Activated CD4-positive, alpha-beta memory T cell treated with anti-CD3 and anti-CD28 coated beads for 36 hours (primary cell): ENCODE measurements around the gene POLE3. TPM values are rescaled to one million over a fixed set of nuclear protein-coding genes. Genes with fewer than 3 reads are reported as not detected.
"Not testable (repeated sequence)": the region's sequence is repeated elsewhere in the genome, so short reads cannot be mapped to it uniquely, and the experiment has no call there.

Experiments used
- CTCF ChIA-PET: fragments of 350-600 bp; sonication (Branson Sonifier 250); formaldehyde crosslinking; loops from one replicate; lab custom pipeline; 2021; ENCODE audit warnings: antibody characterized with exemption, inconsistent platforms; lab: Charles Lee
- POLR2A ChIA-PET: fragments of 350-600 bp; sonication (Branson Sonifier 250); formaldehyde crosslinking; loops from one replicate; lab custom pipeline; 2021; ENCODE audit warnings: antibody characterized with exemption; lab: Charles Lee
- DNase-seq: peaks from one replicate; pipeline ENCODE4 v3.0.0-alpha.2; 2020
- H3K27ac Mint-ChIP-seq: one replicate; pipeline ENCODE4 v1.8.0; 2021; ENCODE audit warnings: mixed read lengths
- H3K27me3 Mint-ChIP-seq: one replicate; pipeline ENCODE4 v1.8.0; 2021; ENCODE audit warnings: mixed read lengths
- H3K36me3 Mint-ChIP-seq: one replicate; pipeline ENCODE4 v1.8.0; 2021; ENCODE audit warnings: mixed read lengths
- H3K4me1 Mint-ChIP-seq: one replicate; pipeline ENCODE4 v1.8.0; 2021; ENCODE audit warnings: low read depth, mixed read lengths
- H3K4me3 Mint-ChIP-seq: one replicate; pipeline ENCODE4 v1.8.0; 2021; ENCODE audit warnings: mild to moderate bottlenecking, mixed read lengths
- H3K9me3 Mint-ChIP-seq: one replicate; pipeline ENCODE4 v1.8.0; 2021; ENCODE audit warnings: mixed read lengths
- intact Hi-C: fragments of 100-400 bp; cut with micrococcal nuclease; formaldehyde crosslinking; loops from one replicate; pipeline ENCODE4 v1.15.1; 2023
- total RNA-seq, 2 experiments: library from RNA; stranded (reverse); gene quantifications; one replicate each; pipeline ENCODE4 v1.2.3, GENCODE V29; 2021

Gene POLE3
- total RNA-seq, 2 experiments from 2014 or later = 44.3 to 45.0 TPM

- DNase-seq = peak; percentile 20
- CTCF ChIA-PET = interaction anchor here (1.4 kb wide), 1 partner anchor 24 kb away, joined by 4 read pairs; no protein-coding TSS in a partner anchor
- Mint-ChIP-seq H3K9me3 (no peaks in the 10 kb centered on the region), H3K4me1 (peaks cover 11% of the 10 kb centered on the region), H3K36me3 (peaks cover 5% of the 10 kb centered on the region), H3K4me3 (peak overlapping the region; percentile 80), H3K27me3 (no peaks in the 10 kb centered on the region), H3K27ac (peak overlapping the region; percentile 81)
- POLR2A ChIA-PET = interaction anchor here (0.6 to 1.9 kb wide), 3 partner anchors 14 to 31 kb away, joined by 5 to 11 read pairs (median 10); partner anchors contain the start of gene BSPRY
- intact Hi-C loops = loop anchor here (1.0 to 2.0 kb wide), 5 partner anchors 15 to 67 kb away; partner anchors contain the start of genes C9orf43, POLE3 and WDR31
These were observed 35.1 kb downstream of the POLE3 start for GRCh38 chr9:113375057-113376023.

GRCh38 chr9:113373676-113374392 lies 36.6 kb downstream of the POLE3 start:
- no peaks in the 10 kb centered on the region for H3K9me3 Mint-ChIP-seq
- no peak overlapping the region for H3K27ac Mint-ChIP-seq
- ChIA-PET POLR2A (no interaction called here), CTCF (no interaction called here)
- no peak for DNase-seq
- H3K27me3 Mint-ChIP-seq = no peaks in the 10 kb centered on the region
- H3K4me1 Mint-ChIP-seq = peaks cover 11% of the 10 kb centered on the region
- H3K36me3 Mint-ChIP-seq = peaks cover 5% of the 10 kb centered on the region
- no peak overlapping the region for H3K4me3 Mint-ChIP-seq
- intact Hi-C loops = no loop called here

GRCh38 chr9:113373256-113373655 lies 37.2 kb downstream of the POLE3 start:
- ChIA-PET POLR2A (no interaction called here), CTCF (no interaction called here)
- no peak overlapping the region for H3K27ac Mint-ChIP-seq
- H3K4me1 Mint-ChIP-seq = peaks cover 11% of the 10 kb centered on the region
- H3K27me3 Mint-ChIP-seq = no peaks in the 10 kb centered on the region
- peaks cover 5% of the 10 kb centered on the region for H3K36me3 Mint-ChIP-seq
- no peaks in the 10 kb centered on the region for H3K9me3 Mint-ChIP-seq
- intact Hi-C loops = no loop called here
- H3K4me3 Mint-ChIP-seq = no peak overlapping the region
- no peak for DNase-seq

- no peak overlapping the region for H3K4me3 Mint-ChIP-seq
- H3K4me1 Mint-ChIP-seq = peaks cover 11% of the 10 kb centered on the region
- H3K27me3 Mint-ChIP-seq = no peaks in the 10 kb centered on the region
- H3K27ac Mint-ChIP-seq = no peak overlapping the region
- CTCF ChIA-PET = no interaction called here
- no peaks in the 10 kb centered on the region for H3K9me3 Mint-ChIP-seq
- intact Hi-C loops = no loop called here
- POLR2A ChIA-PET = interaction anchor here (0.6 kb wide), 1 partner anchor 241 kb away, joined by 3 read pairs; no protein-coding TSS in a partner anchor
- peaks cover 5% of the 10 kb centered on the region for H3K36me3 Mint-ChIP-seq
- no peak for DNase-seq
These were observed 38.4 kb downstream of the POLE3 start for GRCh38 chr9:113372059-113372458.

- intact Hi-C loops = no loop called here
- H3K4me1 Mint-ChIP-seq = peaks cover 11% of the 10 kb centered on the region
- H3K4me3 Mint-ChIP-seq = no peak overlapping the region
- H3K36me3 Mint-ChIP-seq = peaks cover 5% of the 10 kb centered on the region
- H3K27ac Mint-ChIP-seq = no peak overlapping the region
- H3K27me3 Mint-ChIP-seq = no peaks in the 10 kb centered on the region
- POLR2A ChIA-PET = no interaction called here
- DNase-seq = no peak
- CTCF ChIA-PET = no interaction called here
- H3K9me3 Mint-ChIP-seq = no peaks in the 10 kb centered on the region
These were observed 39.6 kb downstream of the POLE3 start for GRCh38 chr9:113370806-113371325.

GRCh38 chr9:113369855-113370140 lies 40.7 kb downstream of the POLE3 start:
- no peaks in the 10 kb centered on the region for H3K9me3 Mint-ChIP-seq
- intact Hi-C loops = no loop called here
- H3K27me3 Mint-ChIP-seq = no peaks in the 10 kb centered on the region
- CTCF ChIA-PET = no interaction called here
- H3K36me3 Mint-ChIP-seq = peaks cover 5% of the 10 kb centered on the region
- DNase-seq = no peak
- no peak overlapping the region for H3K27ac Mint-ChIP-seq
- POLR2A ChIA-PET = no interaction called here
- H3K4me3 Mint-ChIP-seq = no peak overlapping the region
- peaks cover 1% of the 10 kb centered on the region for H3K4me1 Mint-ChIP-seq

GRCh38 chr9:113368982-113369854 lies 41.3 kb downstream of the POLE3 start:
- Mint-ChIP-seq H3K9me3 (no peaks in the 10 kb centered on the region), H3K36me3 (peaks cover 5% of the 10 kb centered on the region), H3K27me3 (no peaks in the 10 kb centered on the region), H3K4me3 (no peak overlapping the region), H3K4me1 (no peaks in the 10 kb centered on the region), H3K27ac (no peak overlapping the region)
- ChIA-PET POLR2A (no interaction called here), CTCF (no interaction called here)
- no peak for DNase-seq
- intact Hi-C loops = no loop called here

- CTCF ChIA-PET = interaction anchor here (0.8 kb wide), 1 partner anchor 52 kb away, joined by 3 read pairs; no protein-coding TSS in a partner anchor
- POLR2A ChIA-PET = no interaction called here
These were observed 42.0 kb downstream of the POLE3 start for GRCh38 chr9:113368348-113368981.

GRCh38 chr9:113365652-113366051 lies 44.8 kb downstream of the POLE3 start:
- CTCF ChIA-PET, H3K27me3 Mint-ChIP-seq, H3K9me3 Mint-ChIP-seq, POLR2A ChIA-PET, H3K27ac Mint-ChIP-seq, intact Hi-C loops, H3K4me3 Mint-ChIP-seq, H3K36me3 Mint-ChIP-seq, DNase-seq: not testable (repeated sequence)
- peaks cover 11% of the 10 kb centered on the region for H3K4me1 Mint-ChIP-seq

More at GRCh38 chr9:113368348-113368981, 42.0 kb downstream of the POLE3 start:
- H3K4me3 Mint-ChIP-seq = no peak overlapping the region
- no peaks in the 10 kb centered on the region for H3K27me3 Mint-ChIP-seq
- no peak for DNase-seq
- H3K27ac Mint-ChIP-seq = no peak overlapping the region
- H3K4me1 Mint-ChIP-seq = no peaks in the 10 kb centered on the region
- no peaks in the 10 kb centered on the region for H3K9me3 Mint-ChIP-seq
- peaks cover 4% of the 10 kb centered on the region for H3K36me3 Mint-ChIP-seq
- intact Hi-C loops = no loop called here

GRCh38 chr9:113364951-113365350 lies 45.5 kb downstream of the POLE3 start:
- Mint-ChIP-seq H3K27ac (no peak overlapping the region), H3K27me3 (no peaks in the 10 kb centered on the region), H3K4me3 (no peak overlapping the region), H3K4me1 (peaks cover 11% of the 10 kb centered on the region), H3K9me3 (no peaks in the 10 kb centered on the region), H3K36me3 (no peaks in the 10 kb centered on the region)
- CTCF ChIA-PET = no interaction called here
- POLR2A ChIA-PET = no interaction called here
- intact Hi-C loops = no loop called here
- no peak for DNase-seq

- POLR2A ChIA-PET = interaction anchor here (1.7 kb wide), 1 partner anchor 17 kb away, joined by 7 read pairs; no protein-coding TSS in a partner anchor
- CTCF ChIA-PET = interaction anchor here (1.0 kb wide), 1 partner anchor 38 kb away, joined by 3 read pairs; the partner anchor contains the start of gene ALAD
These were observed 47.1 kb downstream of the POLE3 start for GRCh38 chr9:113363336-113363735.

More at GRCh38 chr9:113363336-113363735, 47.1 kb downstream of the POLE3 start:
- DNase-seq = no peak
- Mint-ChIP-seq H3K9me3 (no peaks in the 10 kb centered on the region), H3K36me3 (no peaks in the 10 kb centered on the region), H3K27ac (no peak overlapping the region), H3K4me1 (peaks cover 11% of the 10 kb centered on the region), H3K27me3 (no peaks in the 10 kb centered on the region), H3K4me3 (no peak overlapping the region)
- intact Hi-C loops = no loop called here
